ENCODE data around the gene DDX51.

The DDX51 gene

GRCh38 chr12:132172619-132173018, 28.5 kb upstream of the DDX51 start:
- no CpG with 5 or more reads among the region's 15 CpGs for WGBS (ENCODE audit: extremely low coverage, insufficient coverage, low lambda C conversion rate)

DNA sequence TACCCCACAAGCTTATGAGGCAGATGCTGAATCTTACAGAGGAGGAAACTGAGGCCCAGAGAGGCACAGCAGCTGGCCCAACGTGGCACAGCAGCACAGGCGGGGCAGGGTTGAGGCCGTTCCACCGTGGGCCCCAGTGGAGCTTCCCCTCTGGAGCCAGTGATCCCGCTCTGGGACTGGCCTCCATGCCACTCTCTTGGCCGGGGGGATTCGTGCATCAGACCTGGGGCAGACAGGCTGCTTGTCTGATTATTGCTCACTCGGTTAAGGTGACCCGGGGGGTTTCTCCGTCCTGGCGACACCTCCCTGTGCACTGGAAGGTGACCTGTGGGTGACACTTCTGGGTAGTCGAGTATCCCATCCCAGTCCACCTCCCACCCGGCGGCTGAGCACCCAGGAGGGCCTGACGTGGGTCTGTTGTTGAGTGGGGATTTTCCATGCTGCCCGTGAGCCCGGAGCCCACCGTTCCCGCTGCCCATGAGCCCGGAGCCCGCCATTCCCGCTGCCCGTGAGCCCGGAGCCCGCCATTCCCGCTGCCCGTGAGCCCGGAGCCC, 27.9 kb upstream of the DDX51 start:
- no peak overlapping the region for H2BK120ac ChIP-seq (ENCODE audit: low read depth, low read length)
- no peak overlapping the region for H2BK15ac ChIP-seq (replicated peaks; ENCODE audit: low read depth)
- H3K27me3 ChIP-seq (ENCODE audit: insufficient read depth, low read length, poor library complexity) = no peaks in the 10 kb centered on the region
- H3K27ac ChIP-seq (ENCODE audit: low read depth, low read length) = no peak overlapping the region
- no peak overlapping the region for H3K23ac ChIP-seq (ENCODE audit: low read length)
- H3K4ac ChIP-seq (ENCODE audit: low read depth, low read length) = no peak overlapping the region
- H3K4me3 ChIP-seq (ENCODE audit: low read length) = no peak overlapping the region
- DNase-seq = no peak
- no peak overlapping the region for H3K4me2 ChIP-seq (ENCODE audit: low read length)
- no peak overlapping the region for H4K5ac ChIP-seq (ENCODE audit: low read length)
- no peak overlapping the region for H3K9ac ChIP-seq (ENCODE audit: low read length)
- H3K56ac ChIP-seq (ENCODE audit: low read length) = no peak overlapping the region
- no peak overlapping the region for H2BK5ac ChIP-seq (ENCODE audit: low read length)
- H2AK5ac ChIP-seq (ENCODE audit: low read length) = no peak overlapping the region
- no peak overlapping the region for H3K18ac ChIP-seq (ENCODE audit: low read length)
- H4K8ac ChIP-seq (ENCODE audit: low read depth, low read length) = no peak overlapping the region
- no peaks in the 10 kb centered on the region for H3K79me1 ChIP-seq (ENCODE audit: low read length)
- no peaks in the 10 kb centered on the region for H3K4me1 ChIP-seq (ENCODE audit: control insufficient read depth, low read depth, low read length)
- no peaks in the 10 kb centered on the region for H3K79me2 ChIP-seq (ENCODE audit: control insufficient read depth, insufficient read depth, low read length)
- WGBS (ENCODE audit: extremely low coverage, insufficient coverage, low lambda C conversion rate) = no CpG with 5 or more reads among the region's 28 CpGs
- H3K36me3 ChIP-seq (ENCODE audit: control insufficient read depth, insufficient read depth, low read length) = no peaks in the 10 kb centered on the region

More at GRCh38 chr12:132172619-132173018, 28.5 kb upstream of the DDX51 start:
- no peaks in the 10 kb centered on the region for H3K36me3 ChIP-seq (ENCODE audit: control insufficient read depth, insufficient read depth, low read length)
- H3K9ac ChIP-seq (ENCODE audit: low read length) = no peak overlapping the region
- no peak overlapping the region for H4K5ac ChIP-seq (ENCODE audit: low read length)
- H3K79me1 ChIP-seq (ENCODE audit: low read length) = no peaks in the 10 kb centered on the region
- H3K4me3 ChIP-seq (ENCODE audit: low read length) = no peak overlapping the region
- H3K27me3 ChIP-seq (ENCODE audit: insufficient read depth, low read length, poor library complexity) = no peaks in the 10 kb centered on the region
- H3K23ac ChIP-seq (ENCODE audit: low read length) = no peak overlapping the region
- DNase-seq = no peak
- H3K27ac ChIP-seq (ENCODE audit: low read depth, low read length) = no peak overlapping the region
- H2BK120ac ChIP-seq (ENCODE audit: low read depth, low read length) = no peak overlapping the region
- no peak overlapping the region for H3K4me2 ChIP-seq (ENCODE audit: low read length)
- H2BK5ac ChIP-seq (ENCODE audit: low read length) = no peak overlapping the region
- H2BK15ac ChIP-seq (replicated peaks; ENCODE audit: low read depth) = no peak overlapping the region
- H2AK5ac ChIP-seq (ENCODE audit: low read length) = no peak overlapping the region
- H3K79me2 ChIP-seq (ENCODE audit: control insufficient read depth, insufficient read depth, low read length) = no peaks in the 10 kb centered on the region
- H3K4ac ChIP-seq (ENCODE audit: low read depth, low read length) = no peak overlapping the region
- no peak overlapping the region for H3K18ac ChIP-seq (ENCODE audit: low read length)
- no peaks in the 10 kb centered on the region for H3K4me1 ChIP-seq (ENCODE audit: control insufficient read depth, low read depth, low read length)
- H3K56ac ChIP-seq (ENCODE audit: low read length) = no peak overlapping the region
- no peak overlapping the region for H4K8ac ChIP-seq (ENCODE audit: low read depth, low read length)

DNA sequence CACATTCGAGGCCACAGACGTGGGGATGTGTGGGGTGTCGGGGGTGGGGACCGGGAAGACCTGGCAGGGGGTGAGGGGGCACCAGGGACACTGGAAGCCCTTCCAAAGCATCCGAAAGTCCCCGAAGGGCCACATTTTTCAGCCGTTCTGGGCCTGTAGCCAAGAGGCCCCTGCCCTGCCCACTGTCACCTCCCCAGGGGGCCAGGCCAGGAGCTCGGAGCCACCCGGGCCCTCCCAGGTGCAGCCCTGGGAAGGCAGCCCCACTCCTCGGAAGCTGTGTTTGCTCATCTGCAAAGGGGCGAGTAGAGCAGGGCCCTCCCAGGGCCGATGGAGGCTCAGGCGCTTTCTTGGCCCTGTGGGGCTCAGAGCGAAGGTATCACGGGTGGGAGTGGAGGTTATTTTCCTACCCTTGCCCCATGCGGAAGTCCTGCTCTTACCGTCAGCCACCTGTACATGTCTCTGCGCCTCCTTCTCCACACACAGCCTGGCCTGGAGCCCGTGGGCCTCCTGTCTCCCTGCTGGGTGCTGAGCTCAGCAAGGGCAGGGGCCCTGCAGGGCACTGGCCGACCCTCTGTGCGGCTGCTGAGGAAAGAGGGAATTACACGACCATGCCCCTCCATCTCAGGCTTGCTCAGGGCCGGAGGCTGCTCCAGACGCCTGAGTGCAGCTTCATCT, 27.3 kb upstream of the DDX51 start:
- H3K79me1 ChIP-seq (ENCODE audit: low read length) = no peaks in the 10 kb centered on the region
- H3K18ac ChIP-seq (ENCODE audit: low read length) = no peak overlapping the region
- H2AK5ac ChIP-seq (ENCODE audit: low read length) = no peak overlapping the region
- no peak overlapping the region for H3K4me2 ChIP-seq (ENCODE audit: low read length)
- DNase-seq = no peak
- H3K4me3 ChIP-seq (ENCODE audit: low read length) = no peak overlapping the region
- H3K27ac ChIP-seq (ENCODE audit: low read depth, low read length) = no peak overlapping the region
- no peak overlapping the region for H2BK15ac ChIP-seq (replicated peaks; ENCODE audit: low read depth)
- H4K5ac ChIP-seq (ENCODE audit: low read length) = no peak overlapping the region
- no CpG with 5 or more reads among the region's 24 CpGs for WGBS (ENCODE audit: extremely low coverage, insufficient coverage, low lambda C conversion rate)
- no peaks in the 10 kb centered on the region for H3K4me1 ChIP-seq (ENCODE audit: control insufficient read depth, low read depth, low read length)
- no peak overlapping the region for H3K23ac ChIP-seq (ENCODE audit: low read length)
- no peak overlapping the region for H2BK5ac ChIP-seq (ENCODE audit: low read length)
- no peaks in the 10 kb centered on the region for H3K27me3 ChIP-seq (ENCODE audit: insufficient read depth, low read length, poor library complexity)
- no peaks in the 10 kb centered on the region for H3K79me2 ChIP-seq (ENCODE audit: control insufficient read depth, insufficient read depth, low read length)
- no peak overlapping the region for H3K56ac ChIP-seq (ENCODE audit: low read length)
- no peak overlapping the region for H3K4ac ChIP-seq (ENCODE audit: low read depth, low read length)
- H2BK120ac ChIP-seq (ENCODE audit: low read depth, low read length) = no peak overlapping the region
- no peaks in the 10 kb centered on the region for H3K36me3 ChIP-seq (ENCODE audit: control insufficient read depth, insufficient read depth, low read length)
- no peak overlapping the region for H3K9ac ChIP-seq (ENCODE audit: low read length)
- H4K8ac ChIP-seq (ENCODE audit: low read depth, low read length) = no peak overlapping the region

DNA sequence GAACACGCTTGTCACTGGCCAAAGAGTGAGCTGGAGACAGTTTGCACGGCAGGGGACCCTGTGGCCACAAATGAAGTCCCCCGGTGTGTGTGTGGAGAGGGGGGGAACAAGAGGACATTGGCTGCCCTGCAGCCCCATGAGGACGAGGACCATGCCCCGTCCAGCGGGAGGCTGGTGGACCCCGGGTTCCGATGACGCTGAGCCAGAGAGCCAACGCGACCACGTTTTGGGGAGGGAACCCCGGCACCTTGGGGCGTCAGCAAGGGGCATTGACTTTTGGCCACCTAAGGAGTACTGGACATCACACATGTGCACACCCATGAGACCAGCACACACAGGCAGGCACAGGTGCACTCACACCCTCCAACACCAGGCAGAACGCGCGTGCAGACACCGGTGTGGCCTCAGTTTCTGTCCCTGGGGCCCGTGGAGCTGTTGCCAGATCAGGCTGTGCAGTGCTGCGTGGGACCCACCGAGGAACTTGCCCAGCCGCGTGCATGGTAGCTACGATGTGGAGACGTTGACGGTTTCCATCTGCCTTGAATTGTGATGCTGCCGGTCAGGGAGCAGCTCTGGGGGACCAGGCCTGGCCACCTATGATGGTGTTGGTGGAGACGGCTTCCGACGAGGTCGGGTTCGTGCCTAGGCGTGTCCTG, 26.6 kb upstream of the DDX51 start:
- H3K4ac ChIP-seq (ENCODE audit: low read depth, low read length) = no peak overlapping the region
- H2AK5ac ChIP-seq (ENCODE audit: low read length) = no peak overlapping the region
- H3K4me3 ChIP-seq (ENCODE audit: low read length) = no peak overlapping the region
- H4K8ac ChIP-seq (ENCODE audit: low read depth, low read length) = no peak overlapping the region
- no peak overlapping the region for H3K4me2 ChIP-seq (ENCODE audit: low read length)
- no peak overlapping the region for H4K5ac ChIP-seq (ENCODE audit: low read length)
- H3K27me3 ChIP-seq (ENCODE audit: insufficient read depth, low read length, poor library complexity) = no peaks in the 10 kb centered on the region
- WGBS (ENCODE audit: extremely low coverage, insufficient coverage, low lambda C conversion rate) = no CpG with 5 or more reads among the region's 33 CpGs
- no peaks in the 10 kb centered on the region for H3K79me2 ChIP-seq (ENCODE audit: control insufficient read depth, insufficient read depth, low read length)
- H3K27ac ChIP-seq (ENCODE audit: low read depth, low read length) = no peak overlapping the region
- H2BK5ac ChIP-seq (ENCODE audit: low read length) = no peak overlapping the region
- DNase-seq = no peak
- H3K18ac ChIP-seq (ENCODE audit: low read length) = no peak overlapping the region
- H3K9ac ChIP-seq (ENCODE audit: low read length) = no peak overlapping the region
- no peak overlapping the region for H3K23ac ChIP-seq (ENCODE audit: low read length)
- no peaks in the 10 kb centered on the region for H3K4me1 ChIP-seq (ENCODE audit: control insufficient read depth, low read depth, low read length)
- H3K36me3 ChIP-seq (ENCODE audit: control insufficient read depth, insufficient read depth, low read length) = no peaks in the 10 kb centered on the region
- no peak overlapping the region for H3K56ac ChIP-seq (ENCODE audit: low read length)
- H3K79me1 ChIP-seq (ENCODE audit: low read length) = no peaks in the 10 kb centered on the region
- H2BK120ac ChIP-seq (ENCODE audit: low read depth, low read length) = no peak overlapping the region
- H2BK15ac ChIP-seq (replicated peaks; ENCODE audit: low read depth) = no peak overlapping the region

GRCh38 chr12:132170094-132170636, 26.0 kb upstream of the DDX51 start:
- H3K27ac ChIP-seq (ENCODE audit: low read depth, low read length) = no peak overlapping the region
- no peak overlapping the region for H3K4me3 ChIP-seq (ENCODE audit: low read length)
- H3K27me3 ChIP-seq (ENCODE audit: insufficient read depth, low read length, poor library complexity) = no peaks in the 10 kb centered on the region

More at GRCh38 chr12:132170094-132170636, 26.0 kb upstream of the DDX51 start:
- no peak overlapping the region for H2BK5ac ChIP-seq (ENCODE audit: low read length)
- H3K79me1 ChIP-seq (ENCODE audit: low read length) = no peaks in the 10 kb centered on the region
- H3K36me3 ChIP-seq (ENCODE audit: control insufficient read depth, insufficient read depth, low read length) = no peaks in the 10 kb centered on the region
- no peak overlapping the region for H2AK5ac ChIP-seq (ENCODE audit: low read length)
- H3K4ac ChIP-seq (ENCODE audit: low read depth, low read length) = no peak overlapping the region
- no peak overlapping the region for H3K4me2 ChIP-seq (ENCODE audit: low read length)
- H3K79me2 ChIP-seq (ENCODE audit: control insufficient read depth, insufficient read depth, low read length) = no peaks in the 10 kb centered on the region
- no peak overlapping the region for H2BK120ac ChIP-seq (ENCODE audit: low read depth, low read length)
- H3K23ac ChIP-seq (ENCODE audit: low read length) = no peak overlapping the region
- no peak overlapping the region for H3K9ac ChIP-seq (ENCODE audit: low read length)
- H2BK15ac ChIP-seq (replicated peaks; ENCODE audit: low read depth) = no peak overlapping the region
- no CpG with 5 or more reads among the region's 16 CpGs for WGBS (ENCODE audit: extremely low coverage, insufficient coverage, low lambda C conversion rate)
- H3K18ac ChIP-seq (ENCODE audit: low read length) = no peak overlapping the region
- H4K8ac ChIP-seq (ENCODE audit: low read depth, low read length) = no peak overlapping the region
- no peak overlapping the region for H4K5ac ChIP-seq (ENCODE audit: low read length)
- DNase-seq = no peak
- no peak overlapping the region for H3K56ac ChIP-seq (ENCODE audit: low read length)
- H3K4me1 ChIP-seq (ENCODE audit: control insufficient read depth, low read depth, low read length) = no peaks in the 10 kb centered on the region

Measured in mesendoderm (in vitro differentiated cells).